H7 (cell line): ENCODE results near the gene NLK. TPM values are rescaled to one million over a fixed set of nuclear protein-coding genes. Genes with fewer than 3 reads are reported as not detected.
"Not testable (repeated sequence)": the region's sequence is repeated elsewhere in the genome, so short reads cannot be mapped to it uniquely, and the experiment has no call there.

Source experiments
- DNase-seq: peaks from one replicate; pipeline ENCODE4 v3.0.0; 2012
- H3K27me3 ChIP-seq: 2 replicates; pipeline ENCODE4 v1.6.0; 2011; ENCODE audit warnings: mild to moderate bottlenecking, low read length; ENCODE audit not compliant: control insufficient read depth, insufficient read depth
- H3K36me3 ChIP-seq: replicated peaks from 2 replicates; pipeline ENCODE4 v1.5.1; 2011; ENCODE audit warnings: low read length; ENCODE audit not compliant: control insufficient read depth, insufficient read depth
- H3K4me3 ChIP-seq: 2 replicates; pipeline ENCODE4 v1.5.1; 2011; ENCODE audit warnings: low read depth, mild to moderate bottlenecking, control low read depth, low read length, moderate library complexity; ENCODE audit not compliant: insufficient read depth
- total RNA-seq: library from RNA; depleted of rRNA; stranded (reverse); fragments of >200 nt; shearing (Covaris generic); gene quantifications from 2 replicates; pipeline ENCODE4 v1.2.3, GENCODE V29; 2014; rRNA removed

The NLK gene
- total RNA-seq = 20.4 and 21.7 TPM in 2 replicates

- Histone ChIP-seq H3K36me3 (peaks cover 2% of the 10 kb centered on the region), H3K4me3 (peak within 1 kb of the TSS; percentile 82), H3K27me3 (no peaks in the 10 kb centered on the region)
- no peak for DNase-seq
Measured at GRCh38 chr17:28042657-28042720, at the start of gene NLK. TSS of gene NLK (plus strand) at chr17:28042677. CDS start at chr17:28042874, 197 bp downstream.

- Histone ChIP-seq H3K36me3 (no peaks in the 10 kb centered on the region), H3K27me3 (no peaks in the 10 kb centered on the region), H3K4me3 (no peak overlapping the region)
- no peak for DNase-seq
Measured at GRCh38 chr17:27993161-27993695, 49.2 kb upstream of the NLK start.

GRCh38 chr17:27993723-27994310 is 48.7 kb upstream of the NLK start:
- H3K4me3 ChIP-seq = no peak overlapping the region
- H3K36me3 ChIP-seq = no peaks in the 10 kb centered on the region
- no peaks in the 10 kb centered on the region for H3K27me3 ChIP-seq
- DNase-seq = no peak

GRCh38 chr17:27994586-27994985 is 47.9 kb upstream of the NLK start:
- no peaks in the 10 kb centered on the region for H3K27me3 ChIP-seq
- no peak for DNase-seq
- no peak overlapping the region for H3K4me3 ChIP-seq
- no peaks in the 10 kb centered on the region for H3K36me3 ChIP-seq

- Histone ChIP-seq H3K36me3 (no peaks in the 10 kb centered on the region), H3K4me3 (no peak overlapping the region), H3K27me3 (no peaks in the 10 kb centered on the region)
- DNase-seq = no peak
Measured at GRCh38 chr17:27995554-27995953, 46.9 kb upstream of the NLK start.

- H3K27me3 ChIP-seq = no peaks in the 10 kb centered on the region
- no peaks in the 10 kb centered on the region for H3K36me3 ChIP-seq
- DNase-seq = no peak
- H3K4me3 ChIP-seq = no peak overlapping the region
Measured at GRCh38 chr17:27996202-27997043, 46.1 kb upstream of the NLK start.

- no peak for DNase-seq
- Histone ChIP-seq H3K36me3 (no peaks in the 10 kb centered on the region), H3K27me3 (no peaks in the 10 kb centered on the region), H3K4me3 (no peak overlapping the region)
Measured at GRCh38 chr17:27997044-27997401, 45.5 kb upstream of the NLK start.

GRCh38 chr17:27997522-27997921 is 45.0 kb upstream of the NLK start:
- H3K4me3 ChIP-seq = no peak overlapping the region
- no peak for DNase-seq
- H3K36me3 ChIP-seq = no peaks in the 10 kb centered on the region
- H3K27me3 ChIP-seq = no peaks in the 10 kb centered on the region

- no peaks in the 10 kb centered on the region for H3K36me3 ChIP-seq
- no peak overlapping the region for H3K4me3 ChIP-seq
- H3K27me3 ChIP-seq = no peaks in the 10 kb centered on the region
- no peak for DNase-seq
Measured at GRCh38 chr17:28001149-28001548, 41.3 kb upstream of the NLK start.

- no peak for DNase-seq
- Histone ChIP-seq H3K36me3 (no peaks in the 10 kb centered on the region), H3K4me3 (no peak overlapping the region), H3K27me3 (no peaks in the 10 kb centered on the region; the same call in 1 of the 2 replicates)
Measured at GRCh38 chr17:28004344-28004743, 38.1 kb upstream of the NLK start.

GRCh38 chr17:28007925-28008324 is 34.6 kb upstream of the NLK start:
- not testable (repeated sequence) for H3K27me3 ChIP-seq, H3K4me3 ChIP-seq, DNase-seq, H3K36me3 ChIP-seq

- DNase-seq = peak; percentile 47
- Histone ChIP-seq H3K36me3 (no peaks in the 10 kb centered on the region), H3K27me3 (no peaks in the 10 kb centered on the region; the same call in 1 of the 2 replicates), H3K4me3 (no peak overlapping the region)
Measured at GRCh38 chr17:28008513-28008912, 34.0 kb upstream of the NLK start.

GRCh38 chr17:28010406-28010805 is 32.1 kb upstream of the NLK start:
- Histone ChIP-seq H3K27me3 (no peaks in the 10 kb centered on the region; the same call in 1 of the 2 replicates), H3K4me3 (no peak overlapping the region), H3K36me3 (no peaks in the 10 kb centered on the region)
- no peak for DNase-seq

GRCh38 chr17:28018439-28019070 is 23.9 kb upstream of the NLK start:
- no peaks in the 10 kb centered on the region for H3K36me3 ChIP-seq
- no peak overlapping the region for H3K4me3 ChIP-seq
- no peak for DNase-seq
- no peaks in the 10 kb centered on the region for H3K27me3 ChIP-seq

- no peak for DNase-seq
- Histone ChIP-seq H3K36me3 (no peaks in the 10 kb centered on the region), H3K4me3 (no peak overlapping the region), H3K27me3 (no peaks in the 10 kb centered on the region)
Measured at GRCh38 chr17:28020515-28020914, 22.0 kb upstream of the NLK start.
